Measurements from ENCODE around the gene SLC2A1.

SLC2A1 gene

GRCh38 chr1:42990757-42991346, 32.2 kb upstream of the SLC2A1 start:
- POLR2A ChIA-PET: no interaction called here
- H3K9me3 ChIP-seq (ENCODE audit: control insufficient read depth, insufficient read depth, low read depth, low read length): no peaks in the 10 kb centered on the region
- TF ChIP-seq ZNF169 (tag by site-specific recombination; IDR thresholded peaks at IDR 0.05) (no peak), ZNF292 (tag by site-specific recombination; IDR thresholded peaks at IDR 0.05; ENCODE audit: borderline replicate concordance, low read depth) (no peak), ZNF843 (tag by site-specific recombination; IDR thresholded peaks at IDR 0.05) (no peak)
- TF ChIP-seq, protein P1, sequence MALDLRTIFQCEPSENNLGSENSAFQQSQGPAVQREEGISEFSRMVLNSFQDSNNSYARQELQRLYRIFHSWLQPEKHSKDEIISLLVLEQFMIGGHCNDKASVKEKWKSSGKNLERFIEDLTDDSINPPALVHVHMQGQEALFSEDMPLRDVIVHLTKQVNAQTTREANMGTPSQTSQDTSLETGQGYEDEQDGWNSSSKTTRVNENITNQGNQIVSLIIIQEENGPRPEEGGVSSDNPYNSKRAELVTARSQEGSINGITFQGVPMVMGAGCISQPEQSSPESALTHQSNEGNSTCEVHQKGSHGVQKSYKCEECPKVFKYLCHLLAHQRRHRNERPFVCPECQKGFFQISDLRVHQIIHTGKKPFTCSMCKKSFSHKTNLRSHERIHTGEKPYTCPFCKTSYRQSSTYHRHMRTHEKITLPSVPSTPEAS (tag by site-specific recombination; IDR thresholded peaks at IDR 0.05): no peak
- TF ChIP-seq, protein P2, sequence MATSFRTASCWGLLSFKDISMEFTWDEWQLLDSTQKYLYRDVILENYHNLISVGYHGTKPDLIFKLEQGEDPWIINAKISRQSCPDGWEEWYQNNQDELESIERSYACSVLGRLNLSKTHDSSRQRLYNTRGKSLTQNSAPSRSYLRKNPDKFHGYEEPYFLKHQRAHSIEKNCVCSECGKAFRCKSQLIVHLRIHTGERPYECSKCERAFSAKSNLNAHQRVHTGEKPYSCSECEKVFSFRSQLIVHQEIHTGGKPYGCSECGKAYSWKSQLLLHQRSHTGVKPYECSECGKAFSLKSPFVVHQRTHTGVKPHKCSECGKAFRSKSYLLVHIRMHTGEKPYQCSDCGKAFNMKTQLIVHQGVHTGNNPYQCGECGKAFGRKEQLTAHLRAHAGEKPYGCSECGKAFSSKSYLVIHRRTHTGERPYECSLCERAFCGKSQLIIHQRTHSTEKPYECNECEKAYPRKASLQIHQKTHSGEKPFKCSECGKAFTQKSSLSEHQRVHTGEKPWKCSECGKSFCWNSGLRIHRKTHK (tag by site-specific recombination; IDR thresholded peaks at IDR 0.05): no peak
- H3K36me3 ChIP-seq (ENCODE audit: control insufficient read depth in 2 of 2, insufficient read depth in 1 of 2, low read length in 2 of 2): no peaks in the 10 kb centered on the region
- no peaks in the 10 kb centered on the region for H3K4me1 ChIP-seq (ENCODE audit: control insufficient read depth, insufficient read depth, low read length)
- CTCF ChIA-PET: interaction anchor here (0.6 kb wide), 2 partner anchors 77 to 377 kb away, joined by 3 read pairs; partner anchors contain the start of gene ELOVL1
- no peak overlapping the region for H3K27ac ChIP-seq (ENCODE audit: extremely low read depth, low read depth, low read length)
- H3K4me3 ChIP-seq (ENCODE audit: low read depth, low read length): no peak overlapping the region

DNA sequence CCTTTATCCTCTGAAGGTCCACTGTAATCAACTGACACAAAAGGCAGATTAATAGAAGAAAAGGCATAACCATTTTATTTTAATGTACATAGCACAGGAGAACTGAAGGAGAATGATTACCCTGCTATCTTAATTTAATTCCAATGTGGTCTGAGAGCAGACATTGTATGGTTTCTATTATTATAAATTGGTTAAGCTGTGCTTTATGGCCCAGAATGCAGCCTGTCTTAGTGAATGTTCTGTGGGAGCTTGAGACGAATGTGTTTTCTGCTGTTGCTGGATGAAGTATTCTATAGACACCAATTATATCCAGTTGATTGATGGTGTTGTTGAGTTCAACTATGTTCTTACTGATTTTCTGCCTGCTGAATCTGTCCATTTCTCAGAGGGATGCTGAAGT, 25.0 kb upstream of the SLC2A1 start:
- Histone ChIP-seq H3K4me3 (ENCODE audit: low read depth, low read length) (no peak overlapping the region), H3K4me1 (ENCODE audit: control insufficient read depth, insufficient read depth, low read length) (no peaks in the 10 kb centered on the region), H3K9me3 (ENCODE audit: control insufficient read depth, insufficient read depth, low read depth, low read length) (no peaks in the 10 kb centered on the region), H3K27ac (ENCODE audit: extremely low read depth, low read depth, low read length) (no peak overlapping the region), H3K36me3 (ENCODE audit: control insufficient read depth in 2 of 2, insufficient read depth in 1 of 2, low read length in 2 of 2) (no peaks in the 10 kb centered on the region)
- no peak for TF ChIP-seq ZNF645 (tag by site-specific recombination; IDR thresholded peaks at IDR 0.05)
- no peak for TF ChIP-seq ZNF660 (tag by site-specific recombination; IDR thresholded peaks at IDR 0.05)
- no peak for TF ChIP-seq BCL11A (tag by site-specific recombination; IDR thresholded peaks at IDR 0.05; ENCODE audit: low read depth)
- TF ChIP-seq KLF1 (tag by site-specific recombination; IDR thresholded peaks at IDR 0.05): no peak
- no peak for TF ChIP-seq ZNF266 (tag by site-specific recombination; IDR thresholded peaks at IDR 0.05; ENCODE audit: low read depth)
- TF ChIP-seq ZNF202 (tag by site-specific recombination; IDR thresholded peaks at IDR 0.05; ENCODE audit: borderline replicate concordance): no peak
- no peak for TF ChIP-seq BCL6B (tag by site-specific recombination; IDR thresholded peaks at IDR 0.05)
- no peak for TF ChIP-seq ZBTB6 (tag by site-specific recombination; IDR thresholded peaks at IDR 0.05)
- no peak for TF ChIP-seq ZNF354C (tag by site-specific recombination; IDR thresholded peaks at IDR 0.05; ENCODE audit: borderline replicate concordance, low read depth)
- TF ChIP-seq, protein P3, sequence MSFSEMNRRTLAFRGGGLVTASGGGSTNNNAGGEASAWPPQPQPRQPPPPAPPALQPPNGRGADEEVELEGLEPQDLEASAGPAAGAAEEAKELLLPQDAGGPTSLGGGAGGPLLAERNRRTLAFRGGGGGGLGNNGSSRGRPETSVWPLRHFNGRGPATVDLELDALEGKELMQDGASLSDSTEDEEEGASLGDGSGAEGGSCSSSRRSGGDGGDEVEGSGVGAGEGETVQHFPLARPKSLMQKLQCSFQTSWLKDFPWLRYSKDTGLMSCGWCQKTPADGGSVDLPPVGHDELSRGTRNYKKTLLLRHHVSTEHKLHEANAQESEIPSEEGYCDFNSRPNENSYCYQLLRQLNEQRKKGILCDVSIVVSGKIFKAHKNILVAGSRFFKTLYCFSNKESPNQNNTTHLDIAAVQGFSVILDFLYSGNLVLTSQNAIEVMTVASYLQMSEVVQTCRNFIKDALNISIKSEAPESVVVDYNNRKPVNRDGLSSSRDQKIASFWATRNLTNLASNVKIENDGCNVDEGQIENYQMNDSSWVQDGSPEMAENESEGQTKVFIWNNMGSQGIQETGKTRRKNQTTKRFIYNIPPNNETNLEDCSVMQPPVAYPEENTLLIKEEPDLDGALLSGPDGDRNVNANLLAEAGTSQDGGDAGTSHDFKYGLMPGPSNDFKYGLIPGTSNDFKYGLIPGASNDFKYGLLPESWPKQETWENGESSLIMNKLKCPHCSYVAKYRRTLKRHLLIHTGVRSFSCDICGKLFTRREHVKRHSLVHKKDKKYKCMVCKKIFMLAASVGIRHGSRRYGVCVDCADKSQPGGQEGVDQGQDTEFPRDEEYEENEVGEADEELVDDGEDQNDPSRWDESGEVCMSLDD (tag by site-specific recombination; IDR thresholded peaks at IDR 0.05): no peak
- TF ChIP-seq, protein P4, sequence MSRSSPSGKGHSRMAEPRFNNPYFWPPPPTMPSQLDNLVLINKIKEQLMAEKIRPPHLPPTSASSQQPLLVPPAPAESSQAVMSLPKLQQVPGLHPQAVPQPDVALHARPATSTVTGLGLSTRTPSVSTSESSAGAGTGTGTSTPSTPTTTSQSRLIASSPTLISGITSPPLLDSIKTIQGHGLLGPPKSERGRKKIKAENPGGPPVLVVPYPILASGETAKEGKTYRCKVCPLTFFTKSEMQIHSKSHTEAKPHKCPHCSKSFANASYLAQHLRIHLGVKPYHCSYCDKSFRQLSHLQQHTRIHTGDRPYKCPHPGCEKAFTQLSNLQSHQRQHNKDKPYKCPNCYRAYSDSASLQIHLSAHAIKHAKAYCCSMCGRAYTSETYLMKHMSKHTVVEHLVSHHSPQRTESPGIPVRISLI (tag by site-specific recombination; IDR thresholded peaks at IDR 0.05): no peak
- no peak for TF ChIP-seq YY1 (tag by site-specific recombination; IDR thresholded peaks at IDR 0.05)
- no peak for TF ChIP-seq ZNF132 (tag by site-specific recombination; IDR thresholded peaks at IDR 0.05; ENCODE audit: borderline replicate concordance)
- no peak for TF ChIP-seq ZNF138 (tag by site-specific recombination; IDR thresholded peaks at IDR 0.05; ENCODE audit: borderline replicate concordance)
- TF ChIP-seq ZNF416 (tag by site-specific recombination; IDR thresholded peaks at IDR 0.05): no peak
- TF ChIP-seq ZNF350 (tag by site-specific recombination; IDR thresholded peaks at IDR 0.05): no peak
- no peak for TF ChIP-seq ZNF639 (tag by site-specific recombination; IDR thresholded peaks at IDR 0.05)
- no peak for TF ChIP-seq SP2 (tag by site-specific recombination; IDR thresholded peaks at IDR 0.05)
- CTCF ChIA-PET: interaction anchor here (0.7 kb wide), 1 partner anchor 243 kb away, joined by 3 read pairs; no protein-coding TSS in a partner anchor
- POLR2A ChIA-PET: no interaction called here
